Type B pancreatic cell (in vitro differentiated cells): ENCODE results near the gene CTDSP2. TPM values are rescaled to one million over a fixed set of nuclear protein-coding genes. Genes with fewer than 3 reads are reported as not detected.

Experiments
- DNase-seq: peaks from one replicate; pipeline ENCODE4 v3.0.0; 2021; ENCODE audit warnings: mixed read lengths; ENCODE audit not compliant: unreplicated experiment; ENCODE audit errors: extremely low spot score
- H3K27ac Mint-ChIP-seq: 2 replicates; pipeline ENCODE4 v1.8.0; 2021; ENCODE audit warnings: mild to moderate bottlenecking, mixed read lengths
- H3K27me3 Mint-ChIP-seq: 2 replicates; pipeline ENCODE4 v1.8.0; 2021; ENCODE audit warnings: mixed read lengths
- H3K36me3 Mint-ChIP-seq: 2 replicates; pipeline ENCODE4 v1.8.0; 2021; ENCODE audit warnings: mixed read lengths
- H3K4me1 Mint-ChIP-seq: one replicate; pipeline ENCODE4 v1.8.0; 2021; ENCODE audit warnings: mixed read lengths; ENCODE audit not compliant: unreplicated experiment
- H3K4me3 Mint-ChIP-seq: 2 replicates; pipeline ENCODE4 v1.8.0; 2021; ENCODE audit warnings: mild to moderate bottlenecking, mixed read lengths
- H3K9me3 Mint-ChIP-seq: 2 replicates; pipeline ENCODE4 v1.8.0; 2021; ENCODE audit warnings: mixed read lengths
- CTCF ChIP-seq: fragments of 200-600 bp; sonication (generic); conservative IDR thresholded peaks from 2 replicates; pipeline ENCODE4 v1.5.0; 2021; ENCODE audit warnings: antibody characterized with exemption, mild to moderate bottlenecking
- total RNA-seq: library from RNA; stranded (reverse); gene quantifications from 2 replicates; pipeline ENCODE4 v1.2.1, GENCODE V29; 2021; ENCODE audit warnings: low replicate concordance

CTDSP2 gene
- total RNA-seq, 1 donor from 2014 or later, result 183 TPM

- Mint-ChIP-seq H3K4me1 (peaks cover 7% of the 10 kb centered on the region), H3K4me3 (peak overlapping the region; percentile 100)
Measured at GRCh38 chr12:57783466-57783801, 63.1 kb downstream of the CTDSP2 start.

GRCh38 chr12:57782608-57783465 lies 63.7 kb downstream of the CTDSP2 start, which contains the start of gene TSFM:
TSS of gene TSFM (plus strand) at chr12:57782787. CDS start at chr12:57782802, 15 bp downstream.
- Mint-ChIP-seq H3K36me3 (peaks cover 20% of the 10 kb centered on the region), H3K9me3 (no peaks in the 10 kb centered on the region), H3K27me3 (no peaks in the 10 kb centered on the region), H3K27ac (peak within 1 kb of the TSS; percentile 97), H3K4me3 (peak within 1 kb of the TSS; percentile 100), H3K4me1 (peaks cover 7% of the 10 kb centered on the region)
- TF ChIP-seq CTCF, result peak; percentile 98
- peak; percentile 96 for DNase-seq

More at GRCh38 chr12:57783466-57783801, 63.1 kb downstream of the CTDSP2 start:
- Mint-ChIP-seq H3K36me3 (peaks cover 20% of the 10 kb centered on the region), H3K27me3 (no peaks in the 10 kb centered on the region), H3K27ac (peak overlapping the region; percentile 97), H3K9me3 (no peaks in the 10 kb centered on the region)
- TF ChIP-seq CTCF, result no peak
- DNase-seq, result no peak

DNA sequence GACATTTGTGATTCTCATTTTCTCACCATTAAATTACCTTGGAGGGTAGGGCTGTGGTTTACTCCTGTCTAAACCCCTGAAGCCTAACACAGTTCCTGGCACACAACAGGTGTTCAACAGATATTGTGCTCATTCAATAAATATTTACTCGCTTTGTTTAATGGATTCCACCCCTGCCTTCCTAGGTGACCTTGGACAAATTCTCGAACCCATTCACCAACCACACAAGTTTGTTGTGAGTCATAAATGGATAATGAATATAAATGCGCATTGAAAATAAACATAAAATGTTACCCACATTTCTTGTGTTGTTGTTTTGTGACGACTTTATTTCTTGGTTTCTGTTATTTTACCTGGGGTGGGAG lies 64.3 kb downstream of the CTDSP2 start:
- H3K27ac Mint-ChIP-seq, result peak overlapping the region; percentile 97
- no peaks in the 10 kb centered on the region for H3K9me3 Mint-ChIP-seq
- peak overlapping the region; percentile 100 for H3K4me3 Mint-ChIP-seq
- no peak for DNase-seq
- H3K27me3 Mint-ChIP-seq, result no peaks in the 10 kb centered on the region
- no peak for TF ChIP-seq CTCF
- peaks cover 7% of the 10 kb centered on the region for H3K4me1 Mint-ChIP-seq
- H3K36me3 Mint-ChIP-seq, result peaks cover 17% of the 10 kb centered on the region

DNA sequence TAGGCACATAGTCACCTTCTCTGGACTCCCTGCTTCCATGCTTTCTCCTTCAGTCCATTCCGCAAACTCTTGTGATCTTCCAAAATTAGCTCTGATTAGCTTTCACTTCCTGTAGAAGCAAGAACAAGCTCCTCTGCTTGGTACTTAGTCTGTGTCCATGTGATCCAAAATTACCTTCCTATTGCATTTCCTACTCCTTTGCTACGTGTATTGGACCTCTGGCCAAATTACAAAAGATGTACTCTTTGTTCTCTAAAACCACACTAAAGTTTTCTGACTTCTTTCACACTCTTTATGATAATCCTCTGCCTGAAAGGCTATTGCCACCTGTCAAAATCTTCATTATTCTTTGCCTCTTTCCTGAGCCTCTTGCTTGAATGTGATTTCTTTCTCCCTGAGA lies 64.7 kb downstream of the CTDSP2 start:
- H3K4me1 Mint-ChIP-seq, result peaks cover 7% of the 10 kb centered on the region
- H3K27me3 Mint-ChIP-seq, result no peaks in the 10 kb centered on the region
- H3K36me3 Mint-ChIP-seq, result peaks cover 16% of the 10 kb centered on the region
- no peak overlapping the region for H3K4me3 Mint-ChIP-seq
- H3K9me3 Mint-ChIP-seq, result no peaks in the 10 kb centered on the region
- TF ChIP-seq CTCF, result no peak
- no peak overlapping the region for H3K27ac Mint-ChIP-seq
- no peak for DNase-seq

DNA sequence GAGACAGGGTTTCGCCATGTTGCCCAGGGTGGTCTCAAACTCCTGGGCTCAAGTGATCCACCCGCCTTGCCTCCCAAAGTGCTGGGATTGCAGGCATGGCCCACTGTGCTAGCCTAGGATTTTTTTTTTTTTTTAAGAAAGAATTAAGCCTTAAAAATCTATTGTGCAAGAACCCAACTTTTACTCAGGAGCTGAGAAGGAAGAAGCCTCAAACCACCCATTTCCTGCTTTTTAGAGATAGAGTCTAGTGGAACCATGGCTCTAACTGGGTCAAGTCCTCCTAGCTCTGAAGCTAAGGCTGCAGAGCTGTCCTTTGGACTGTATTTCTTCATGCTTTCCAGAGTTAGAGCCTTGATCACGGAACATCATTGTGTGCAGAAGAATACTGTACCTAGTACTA lies 65.3 kb downstream of the CTDSP2 start:
- H3K4me3 Mint-ChIP-seq, result no peak overlapping the region
- TF ChIP-seq CTCF, result no peak
- H3K27ac Mint-ChIP-seq, result no peak overlapping the region
- no peaks in the 10 kb centered on the region for H3K9me3 Mint-ChIP-seq
- no peaks in the 10 kb centered on the region for H3K27me3 Mint-ChIP-seq
- no peak for DNase-seq
- peaks cover 7% of the 10 kb centered on the region for H3K4me1 Mint-ChIP-seq
- H3K36me3 Mint-ChIP-seq, result peaks cover 11% of the 10 kb centered on the region
